GM19395 (cell line): ENCODE data around the gene EXOC2.

Experiments
- ATAC-seq: cut with Tn5 transposase; IDR thresholded peaks from one replicate; pipeline ENCODE4 v1.9.1; 2021; ENCODE audit warnings: mild to moderate bottlenecking, moderate library complexity; ENCODE audit not compliant: unreplicated experiment

The EXOC2 gene, protein sequence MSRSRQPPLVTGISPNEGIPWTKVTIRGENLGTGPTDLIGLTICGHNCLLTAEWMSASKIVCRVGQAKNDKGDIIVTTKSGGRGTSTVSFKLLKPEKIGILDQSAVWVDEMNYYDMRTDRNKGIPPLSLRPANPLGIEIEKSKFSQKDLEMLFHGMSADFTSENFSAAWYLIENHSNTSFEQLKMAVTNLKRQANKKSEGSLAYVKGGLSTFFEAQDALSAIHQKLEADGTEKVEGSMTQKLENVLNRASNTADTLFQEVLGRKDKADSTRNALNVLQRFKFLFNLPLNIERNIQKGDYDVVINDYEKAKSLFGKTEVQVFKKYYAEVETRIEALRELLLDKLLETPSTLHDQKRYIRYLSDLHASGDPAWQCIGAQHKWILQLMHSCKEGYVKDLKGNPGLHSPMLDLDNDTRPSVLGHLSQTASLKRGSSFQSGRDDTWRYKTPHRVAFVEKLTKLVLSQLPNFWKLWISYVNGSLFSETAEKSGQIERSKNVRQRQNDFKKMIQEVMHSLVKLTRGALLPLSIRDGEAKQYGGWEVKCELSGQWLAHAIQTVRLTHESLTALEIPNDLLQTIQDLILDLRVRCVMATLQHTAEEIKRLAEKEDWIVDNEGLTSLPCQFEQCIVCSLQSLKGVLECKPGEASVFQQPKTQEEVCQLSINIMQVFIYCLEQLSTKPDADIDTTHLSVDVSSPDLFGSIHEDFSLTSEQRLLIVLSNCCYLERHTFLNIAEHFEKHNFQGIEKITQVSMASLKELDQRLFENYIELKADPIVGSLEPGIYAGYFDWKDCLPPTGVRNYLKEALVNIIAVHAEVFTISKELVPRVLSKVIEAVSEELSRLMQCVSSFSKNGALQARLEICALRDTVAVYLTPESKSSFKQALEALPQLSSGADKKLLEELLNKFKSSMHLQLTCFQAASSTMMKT

DNA sequence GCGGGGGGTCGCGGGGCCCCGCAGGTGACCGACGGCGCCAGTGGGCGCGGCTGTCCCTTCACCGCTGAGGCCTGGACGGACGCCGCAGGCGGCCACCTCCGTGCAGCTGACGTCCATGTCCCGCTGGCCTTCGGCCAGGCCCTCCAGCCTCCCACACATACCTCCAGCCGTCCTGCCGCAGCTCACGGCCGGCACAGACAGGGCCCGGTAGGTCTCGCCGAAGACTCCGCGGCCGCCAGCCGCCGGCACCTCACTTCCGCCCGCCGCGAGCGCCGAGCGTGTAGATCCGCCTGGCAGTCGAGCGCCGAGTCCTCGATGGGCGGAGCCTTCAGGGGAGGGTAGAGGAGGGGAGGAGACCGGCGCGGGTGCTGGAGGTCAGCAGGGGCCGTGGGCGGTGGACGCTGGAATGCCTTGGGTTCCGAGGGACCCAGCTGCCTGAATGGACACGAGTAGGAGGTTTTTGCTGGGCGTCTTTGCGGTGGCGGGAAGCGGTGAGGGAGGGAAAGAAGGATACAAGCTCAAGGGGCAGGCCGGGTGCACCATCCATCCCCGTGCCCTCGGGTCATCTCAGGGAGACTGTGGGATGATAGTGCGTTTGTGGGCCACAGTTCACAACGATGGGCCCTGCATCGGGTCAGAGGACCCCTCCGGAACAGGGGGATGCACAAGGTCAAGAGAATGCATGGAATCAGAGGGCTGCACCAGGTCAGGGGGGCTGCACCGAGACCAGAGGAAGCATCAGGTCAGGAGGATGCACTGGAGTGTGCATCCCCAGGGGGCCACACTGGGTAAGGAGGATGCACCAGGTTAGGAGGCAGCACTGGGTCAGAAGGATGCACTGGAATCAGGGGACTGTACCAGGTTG, at the start of gene EXOC2:
TSS of gene EXOC2 (minus strand) at position 282 of the 865 bp plus-strand sequence. CDS start 55,321 bp downstream, outside the sequence.
- peak; percentile 91 for ATAC-seq

DNA sequence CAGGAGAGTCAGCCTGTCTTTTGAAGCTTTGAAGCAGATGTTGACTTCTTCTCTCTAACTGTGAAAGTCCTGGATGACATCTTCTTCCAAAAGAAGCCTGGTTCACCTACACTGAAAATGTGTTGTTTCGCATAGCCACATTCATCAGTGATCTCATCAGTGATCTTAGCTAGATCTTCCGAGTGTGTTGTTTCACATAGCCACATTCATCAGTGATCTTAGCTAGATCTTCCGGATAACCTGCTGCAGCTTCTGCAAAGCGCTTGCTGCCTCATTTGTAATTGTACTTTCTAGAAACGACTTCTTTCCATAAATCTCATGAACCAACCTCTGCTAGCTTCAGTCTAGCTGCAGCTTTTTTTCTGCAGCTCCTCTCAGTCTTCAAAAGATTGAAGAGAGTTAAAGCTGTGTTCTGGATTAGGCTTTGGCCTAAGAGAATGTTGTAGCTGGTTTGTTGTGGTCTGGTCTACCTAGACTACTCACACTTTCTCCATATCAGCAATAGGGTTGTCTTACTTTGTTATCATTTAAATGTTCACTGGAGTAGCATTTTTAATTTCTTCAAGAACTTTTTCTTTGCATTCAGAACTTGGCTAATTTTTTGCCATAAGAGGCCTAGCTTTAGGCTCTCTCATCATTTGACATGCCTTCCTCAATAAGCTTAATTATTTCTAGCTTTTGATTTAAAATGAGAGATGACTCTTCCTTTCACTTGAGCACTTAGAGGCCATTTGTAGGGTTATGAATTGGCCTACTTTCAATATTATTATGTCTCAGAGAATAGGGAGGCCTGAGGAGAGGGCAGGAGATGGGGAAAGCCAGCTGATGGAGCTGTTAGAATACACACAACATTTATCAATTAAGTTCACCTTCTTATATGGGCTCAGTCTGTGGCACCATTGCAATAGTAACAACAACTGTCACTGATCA, 48.7 kb upstream of the EXOC2 start:
- no peak for ATAC-seq

DNA sequence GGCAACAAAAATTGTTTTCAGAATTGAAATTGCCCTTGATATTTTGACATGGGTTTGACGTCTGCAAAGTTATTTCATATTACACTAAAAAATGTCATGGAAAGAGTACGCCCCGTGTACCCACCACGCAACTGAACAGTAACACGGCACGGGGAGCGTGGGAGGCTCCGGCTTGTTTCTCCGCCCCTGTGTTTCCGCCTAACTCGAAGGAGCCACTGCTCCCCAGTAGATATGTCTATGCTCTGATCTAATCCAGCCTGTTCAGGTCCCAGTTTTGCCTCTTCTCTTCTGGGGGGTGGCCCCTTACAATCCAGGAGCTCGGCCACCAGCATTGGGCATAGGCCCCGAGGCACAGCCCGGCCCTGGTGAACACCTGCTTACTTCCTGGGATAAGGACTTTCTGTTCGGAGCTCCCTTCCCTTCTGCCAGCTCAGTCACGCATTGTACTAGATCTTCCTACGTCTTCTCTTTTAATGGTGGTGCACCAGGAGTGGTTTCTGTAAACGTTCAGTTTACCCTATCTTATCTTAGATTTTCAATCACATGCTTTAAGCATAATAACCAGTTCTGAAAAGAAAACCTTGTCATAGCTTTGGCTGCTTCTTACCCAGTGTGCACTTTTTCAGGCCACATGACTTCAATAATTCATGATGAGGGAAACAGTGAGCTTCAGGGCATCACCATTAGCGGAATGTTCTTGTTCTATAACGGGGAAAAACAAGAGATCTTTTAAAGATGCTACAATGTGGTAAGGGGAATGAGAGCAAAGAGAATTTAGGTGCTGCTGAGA, 43.9 kb upstream of the EXOC2 start:
- ATAC-seq = no peak

DNA sequence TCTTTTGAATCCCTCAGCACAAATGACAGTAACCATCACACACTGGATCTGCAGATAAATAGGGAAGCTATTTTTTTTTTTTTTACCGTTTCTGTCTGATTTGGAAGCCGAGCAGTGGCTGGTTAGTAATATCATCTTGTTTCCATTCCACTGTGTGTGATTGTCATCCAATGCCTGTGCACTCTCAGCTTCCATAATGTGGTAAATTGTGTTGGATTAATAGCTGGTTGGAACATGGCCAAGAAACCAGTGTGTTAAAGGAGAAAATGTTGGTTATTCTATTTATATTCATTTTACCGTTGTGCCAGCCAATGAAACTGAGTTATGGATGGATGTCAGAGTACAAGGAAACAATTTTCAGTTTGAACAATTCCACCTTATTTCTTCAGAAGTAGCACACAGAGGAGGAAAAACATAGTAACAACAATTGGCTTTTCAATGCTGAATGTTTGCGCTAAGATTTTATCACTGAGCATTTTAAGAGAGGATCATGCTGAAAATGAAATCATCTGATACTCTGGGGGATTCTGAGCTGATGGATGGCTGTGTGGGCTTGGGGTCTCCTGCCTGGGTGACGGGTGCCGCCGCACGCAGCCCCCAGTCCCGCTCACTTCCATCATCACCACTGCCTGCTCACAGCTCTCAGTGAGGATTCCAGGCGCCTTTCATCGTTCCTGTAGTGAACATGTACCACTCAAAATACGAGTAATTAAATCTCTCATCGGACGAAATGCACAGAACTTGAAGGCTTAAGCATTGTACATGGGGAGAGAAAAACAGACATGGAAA, 40.7 kb upstream of the EXOC2 start:
- no peak for ATAC-seq

DNA sequence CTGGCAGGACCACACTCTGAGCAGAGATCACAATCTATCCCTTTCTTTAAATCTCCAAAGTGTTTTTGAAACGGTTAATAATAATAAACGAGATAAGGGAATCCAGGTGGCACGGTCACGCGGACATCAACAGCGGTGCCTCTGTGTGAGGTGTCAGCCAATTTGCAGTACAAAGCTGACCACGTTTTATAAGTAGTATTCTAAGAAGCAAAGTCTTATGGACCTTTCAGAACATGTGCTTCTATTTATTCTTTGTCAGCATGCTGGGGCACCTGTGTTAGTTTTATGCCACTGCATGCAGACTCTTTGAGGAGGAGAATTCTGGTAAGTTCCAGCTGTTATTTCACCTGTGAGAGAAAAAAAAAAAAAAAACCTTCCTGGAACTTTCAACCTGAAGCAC, 39.0 kb upstream of the EXOC2 start:
- ATAC-seq = no peak

DNA sequence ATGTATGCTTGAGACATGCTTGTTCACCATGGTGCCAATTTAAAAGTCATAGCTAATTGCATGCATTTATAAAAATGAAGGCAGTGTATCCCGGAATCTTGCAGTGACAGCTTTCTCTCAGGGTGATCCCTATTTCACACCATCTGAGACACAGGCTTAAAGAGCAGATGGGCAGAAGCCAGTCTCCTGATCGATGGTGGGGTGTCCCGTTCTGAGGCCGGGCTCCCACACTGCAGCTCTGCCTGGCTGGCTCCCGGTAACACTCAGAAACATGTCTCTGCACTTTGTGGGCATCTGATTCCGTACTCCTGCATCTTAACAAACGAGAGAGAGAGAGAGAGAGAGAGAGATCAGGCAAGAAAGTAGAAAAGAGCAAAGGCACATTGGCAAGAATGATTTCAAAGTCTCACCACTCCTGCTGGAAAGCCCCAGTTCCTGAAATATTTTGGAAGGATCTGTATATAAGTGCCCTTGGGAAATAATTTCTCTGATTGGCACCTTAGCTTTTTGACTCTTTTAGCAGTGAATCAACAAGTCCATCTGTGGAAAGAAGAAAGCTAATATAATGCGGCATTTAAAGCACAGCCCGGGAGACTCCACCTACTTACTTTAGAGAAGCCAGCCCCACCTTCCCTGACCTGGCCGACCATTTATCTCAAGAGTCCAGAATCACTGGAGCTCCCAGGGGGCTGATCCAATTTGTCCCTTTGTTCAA, 36.8 kb upstream of the EXOC2 start:
- no peak for ATAC-seq

DNA sequence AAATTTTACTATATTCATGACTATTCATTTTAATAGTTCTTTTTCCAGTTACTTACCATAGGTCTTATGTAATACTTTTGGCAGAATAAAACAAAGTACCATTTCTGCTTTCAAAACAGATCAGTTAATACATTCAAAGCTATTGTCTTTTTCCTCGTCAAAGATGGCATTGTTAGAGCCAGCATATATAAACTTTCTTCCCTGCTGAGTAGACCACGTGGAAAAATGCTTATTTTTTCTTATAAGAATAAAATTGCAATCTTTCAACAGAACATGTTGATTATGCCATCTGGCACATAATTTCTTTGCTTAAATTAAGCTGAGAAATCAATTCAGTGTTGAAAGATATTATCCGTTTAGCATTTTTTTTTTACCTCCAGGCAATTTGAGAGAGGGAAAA, 34.9 kb upstream of the EXOC2 start:
- ATAC-seq = no peak

DNA sequence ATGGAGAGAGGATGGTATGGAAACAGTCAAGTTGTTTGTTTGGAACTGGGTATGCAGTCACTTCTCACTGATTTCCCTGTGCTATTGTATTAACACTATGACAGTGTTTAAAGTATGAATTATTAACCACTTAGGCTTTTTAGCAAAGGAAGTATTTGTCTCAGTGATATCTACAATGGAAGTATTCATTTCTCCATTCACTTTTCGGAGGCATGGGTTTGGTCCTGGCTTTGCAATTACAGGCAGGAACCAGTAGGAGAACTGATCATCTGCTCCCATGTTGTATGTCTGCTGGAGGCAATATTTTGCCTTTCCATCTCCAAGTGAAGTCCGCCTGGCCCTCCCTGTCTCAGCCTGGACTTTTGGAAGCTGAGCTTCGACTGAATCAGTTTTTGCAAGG, 30.6 kb upstream of the EXOC2 start:
- ATAC-seq = no peak

DNA sequence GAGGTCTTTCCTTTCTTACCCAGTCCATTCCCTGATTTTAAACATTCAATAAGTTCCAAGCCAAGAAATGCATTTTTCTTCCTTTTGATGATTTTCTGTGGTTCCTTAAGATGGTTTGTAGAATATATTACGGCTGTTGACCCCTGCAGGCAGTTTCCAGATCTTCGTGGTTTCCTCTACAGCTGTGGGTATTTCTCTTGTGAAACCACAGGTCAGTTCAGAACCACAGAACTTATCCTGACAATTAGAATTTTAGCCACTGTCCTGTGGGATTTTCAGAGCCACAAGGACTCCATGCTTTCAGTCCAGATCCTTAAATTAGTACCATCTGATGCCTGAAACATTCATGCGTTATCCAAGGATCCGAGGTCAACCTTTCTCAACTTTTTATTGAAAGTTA, 29.7 kb upstream of the EXOC2 start:
- no peak for ATAC-seq

DNA sequence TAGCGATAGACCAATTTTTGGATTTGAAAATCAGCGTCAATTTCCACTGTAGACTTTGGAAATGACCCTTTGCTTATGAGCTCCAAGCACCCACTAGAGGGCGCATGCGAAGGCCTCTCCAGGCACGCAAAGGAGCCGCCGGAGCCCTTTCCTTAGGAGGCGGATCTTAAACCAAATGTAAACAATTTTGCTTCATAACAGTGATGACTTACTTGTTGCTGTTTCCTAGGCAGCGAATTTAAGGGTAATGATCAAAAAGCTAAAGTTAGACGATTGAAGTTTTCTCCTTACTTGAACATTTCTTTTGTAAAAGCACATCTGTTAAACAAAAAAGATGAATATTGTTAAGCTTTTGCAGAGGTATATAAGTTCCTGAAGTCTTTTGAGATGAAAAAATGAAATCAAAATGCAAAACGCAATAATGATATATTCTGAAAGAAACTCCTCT, 29.2 kb upstream of the EXOC2 start:
- no peak for ATAC-seq

DNA sequence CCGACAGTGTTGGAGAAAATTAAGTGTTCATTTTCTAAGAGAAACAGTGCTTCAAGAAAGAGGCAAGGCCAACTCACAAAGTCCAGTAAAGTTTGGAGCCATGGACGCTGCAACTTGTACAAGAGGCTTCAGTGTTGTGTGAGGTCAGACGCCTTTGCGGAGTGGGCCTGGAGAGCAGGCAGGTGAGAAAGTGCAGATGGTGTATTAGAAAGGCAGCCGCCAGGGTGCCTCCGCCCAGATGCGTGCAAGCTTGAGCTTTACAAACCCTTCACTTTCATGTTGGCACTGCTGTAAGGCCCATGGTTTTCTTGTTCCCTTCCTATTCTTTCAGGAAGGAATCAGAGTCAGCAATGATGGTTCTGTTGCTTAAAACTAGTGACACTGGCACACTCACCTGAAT, 25.4 kb upstream of the EXOC2 start:
- ATAC-seq = no peak

DNA sequence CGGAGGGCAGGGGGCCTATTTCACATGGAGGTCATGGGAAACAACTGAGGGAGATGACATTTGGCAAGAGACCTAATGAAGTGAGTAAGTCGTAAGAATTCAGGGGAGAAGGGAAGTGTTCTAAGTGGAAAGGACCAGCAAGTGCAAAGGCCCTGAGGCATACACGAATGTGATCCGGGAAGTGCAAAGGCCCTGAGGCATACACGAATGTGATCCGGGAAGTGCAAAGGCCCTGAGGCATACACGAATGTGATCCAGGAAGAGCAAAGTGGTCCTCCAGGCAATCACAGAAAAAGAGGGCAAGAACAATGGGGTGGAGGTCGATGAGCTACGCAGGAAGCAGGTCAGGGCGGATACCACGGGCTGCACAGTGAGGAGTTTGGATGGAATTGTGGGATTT, 24.2 kb upstream of the EXOC2 start:
- no peak for ATAC-seq

DNA sequence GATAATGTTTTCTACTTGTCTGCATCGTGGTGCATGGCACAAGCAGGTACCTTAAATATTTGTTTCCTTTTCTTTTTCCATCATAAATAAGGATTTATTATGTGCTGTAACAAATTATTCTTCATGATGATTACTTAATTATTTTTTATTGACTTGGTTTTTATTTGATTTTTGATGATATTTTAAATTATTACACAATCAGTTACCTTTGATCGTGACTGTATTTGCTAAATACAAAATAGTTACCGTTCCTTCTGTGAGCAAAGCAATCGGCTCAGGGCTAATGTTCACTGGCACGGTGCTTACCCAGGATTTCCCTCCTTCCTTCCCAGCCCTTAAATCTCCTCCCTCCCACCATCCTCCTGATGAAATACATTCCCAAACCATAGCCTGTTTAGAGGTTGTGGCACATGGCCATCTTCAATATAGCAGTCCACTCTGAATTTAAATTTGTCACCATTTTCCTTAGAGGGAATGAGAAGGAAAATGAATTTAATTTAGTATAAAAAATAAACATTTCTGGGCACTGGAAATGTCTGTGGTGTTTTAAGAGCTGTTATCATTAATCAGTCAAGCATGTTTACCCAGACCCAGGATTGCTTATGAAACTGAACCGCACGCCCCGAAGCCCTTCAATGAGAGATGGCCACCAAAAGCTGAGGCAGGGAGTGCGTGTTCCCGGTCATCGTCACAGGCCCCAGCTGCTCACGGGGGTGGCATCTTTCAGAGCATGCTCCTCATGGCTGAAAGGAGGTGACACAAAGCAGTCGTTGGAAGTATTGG, 23.0 kb upstream of the EXOC2 start:
- ATAC-seq = no peak

DNA sequence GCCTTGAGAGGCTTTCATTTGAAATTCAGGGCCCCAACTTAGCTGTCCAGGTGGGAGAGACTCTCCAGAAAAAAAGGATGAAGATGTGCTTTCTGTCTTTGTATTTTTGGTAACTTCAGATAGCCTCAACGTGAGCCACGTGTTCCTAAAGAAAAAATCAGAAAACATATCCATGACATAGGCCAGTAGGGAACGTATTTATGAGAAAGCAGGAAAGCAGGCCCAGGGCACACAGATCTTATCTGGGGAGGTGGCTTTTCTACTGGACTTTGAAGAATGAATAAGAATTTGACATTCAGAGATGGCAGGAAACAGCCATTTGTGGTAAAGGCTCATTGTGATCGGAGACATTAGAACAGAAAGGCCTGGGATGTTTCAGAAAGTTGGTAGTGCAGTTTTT, 21.2 kb upstream of the EXOC2 start:
- no peak for ATAC-seq

DNA sequence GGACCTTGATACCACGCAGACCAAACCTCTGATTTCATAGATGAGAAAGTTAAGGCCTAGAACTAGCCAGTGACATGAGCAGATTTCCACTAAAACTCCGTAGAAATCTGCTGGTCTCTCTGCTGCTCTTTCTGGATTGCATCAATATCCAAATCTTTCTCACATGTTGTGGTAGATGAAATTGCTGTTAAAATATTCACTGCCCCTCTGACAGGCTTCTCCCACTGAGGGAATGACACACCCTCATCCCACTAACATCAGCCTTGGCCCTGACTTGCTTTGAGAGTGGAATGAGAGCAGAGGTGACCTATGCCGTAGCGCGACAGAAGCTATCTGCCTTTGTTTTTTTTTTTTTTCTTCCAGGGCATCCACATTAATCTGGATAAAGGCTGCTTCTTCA, 20.4 kb upstream of the EXOC2 start:
- no peak for ATAC-seq

DNA sequence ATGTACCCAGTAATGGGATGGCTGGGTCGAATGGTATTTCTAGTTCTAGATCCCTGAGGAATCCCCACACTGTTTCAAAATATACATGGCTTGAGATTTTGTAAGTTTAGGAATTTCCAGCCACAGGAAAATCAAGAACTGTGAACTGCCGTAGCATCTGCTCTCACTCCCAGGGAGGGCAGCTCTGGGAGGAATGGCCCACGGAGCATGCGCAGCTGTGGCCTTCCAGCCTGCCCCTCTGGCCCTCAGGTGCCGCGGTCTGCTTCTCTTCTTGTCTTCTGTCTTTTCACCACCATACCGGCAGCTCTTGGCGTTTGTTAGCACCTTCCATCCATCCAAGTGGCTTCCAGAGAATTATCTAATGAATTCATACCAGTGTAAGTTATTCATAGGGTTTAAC, 19.9 kb upstream of the EXOC2 start:
- no peak for ATAC-seq

DNA sequence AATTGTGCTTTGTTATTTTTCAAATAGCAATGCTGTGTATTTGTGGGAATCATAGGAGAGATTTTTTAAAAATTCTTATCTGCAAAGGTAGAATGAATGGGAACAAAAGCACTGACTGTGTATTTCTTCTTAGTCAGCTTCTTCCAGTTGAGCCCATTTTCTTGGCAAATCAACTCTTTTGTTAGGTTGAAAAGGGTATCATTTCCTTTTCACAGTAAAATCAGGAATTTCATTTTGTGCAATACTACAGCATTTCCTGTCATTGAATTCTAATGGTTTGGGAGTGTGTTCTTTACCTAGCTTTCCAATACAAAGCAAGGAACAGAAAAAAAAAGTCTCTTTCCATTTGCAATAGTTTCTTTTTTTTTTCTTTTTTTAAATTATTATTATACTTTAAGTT, 19.0 kb upstream of the EXOC2 start:
- ATAC-seq = no peak
